HG03039 (cell line): Measurements from ENCODE around the gene NDUFB1.

Experiments
- ATAC-seq: cut with Tn5 transposase; IDR thresholded peaks from one replicate; pipeline ENCODE4 v1.9.1; 2021; ENCODE audit warnings: mild to moderate bottlenecking, moderate library complexity; ENCODE audit not compliant: unreplicated experiment

NDUFB1 gene

DNA sequence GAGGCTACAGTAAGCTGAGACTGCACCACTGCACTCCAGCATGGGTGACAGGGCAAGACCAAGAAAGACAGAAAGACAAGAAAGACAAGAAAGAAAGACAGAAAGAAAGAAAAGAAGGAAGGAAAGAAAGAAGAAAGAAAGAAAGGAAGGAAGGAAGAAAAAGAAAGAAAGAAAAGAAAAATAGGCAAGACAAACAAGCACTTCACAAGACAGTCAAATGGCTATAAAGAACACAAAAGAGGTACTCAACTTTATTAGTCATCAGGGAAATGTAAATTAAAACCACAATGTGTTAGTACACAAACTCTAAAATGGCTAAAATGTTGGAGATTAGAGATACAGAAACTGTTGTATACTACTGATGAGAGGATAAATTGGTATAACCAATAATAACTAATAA, 21.7 kb downstream of the NDUFB1 start:
- no peak for ATAC-seq

DNA sequence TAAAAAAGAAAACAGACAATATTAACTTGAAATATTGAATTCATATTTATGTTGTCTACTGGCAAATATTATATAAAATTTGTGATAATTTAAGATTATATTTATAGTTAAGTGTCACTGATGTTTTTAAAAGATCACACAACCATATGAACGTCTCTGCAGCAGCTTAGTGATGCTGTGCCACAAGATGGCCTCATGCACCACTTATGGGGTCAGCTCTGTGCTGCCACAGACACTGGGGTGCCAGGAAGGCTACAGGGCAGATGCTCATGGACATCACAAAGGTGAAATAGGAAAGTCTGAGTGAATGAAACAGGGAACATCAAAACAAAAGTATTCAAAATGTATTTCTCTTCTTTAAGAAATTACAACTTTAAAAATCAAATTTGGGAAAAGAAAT, 28.2 kb downstream of the NDUFB1 start:
- ATAC-seq, result no peak

- ATAC-seq, result no peak
These were observed 33.0 kb downstream of the NDUFB1 start for GRCh38 chr14:92088494-92088893.

- no peak for ATAC-seq
These were observed 47.0 kb downstream of the NDUFB1 start for GRCh38 chr14:92074555-92074954.
